Dermis lymphatic vessel endothelial cell (primary cell): ENCODE data around the gene ELAC2. TPM values are rescaled to one million over a fixed set of nuclear protein-coding genes. Genes with fewer than 3 reads are reported as not detected.

Experiments used
- total RNA-seq: library from RNA; depleted of rRNA; stranded (reverse); fragments of >200 nt; gene quantifications from 2 replicates; pipeline ENCODE4 v1.2.1, GENCODE V29; 2014

Gene ELAC2, protein sequence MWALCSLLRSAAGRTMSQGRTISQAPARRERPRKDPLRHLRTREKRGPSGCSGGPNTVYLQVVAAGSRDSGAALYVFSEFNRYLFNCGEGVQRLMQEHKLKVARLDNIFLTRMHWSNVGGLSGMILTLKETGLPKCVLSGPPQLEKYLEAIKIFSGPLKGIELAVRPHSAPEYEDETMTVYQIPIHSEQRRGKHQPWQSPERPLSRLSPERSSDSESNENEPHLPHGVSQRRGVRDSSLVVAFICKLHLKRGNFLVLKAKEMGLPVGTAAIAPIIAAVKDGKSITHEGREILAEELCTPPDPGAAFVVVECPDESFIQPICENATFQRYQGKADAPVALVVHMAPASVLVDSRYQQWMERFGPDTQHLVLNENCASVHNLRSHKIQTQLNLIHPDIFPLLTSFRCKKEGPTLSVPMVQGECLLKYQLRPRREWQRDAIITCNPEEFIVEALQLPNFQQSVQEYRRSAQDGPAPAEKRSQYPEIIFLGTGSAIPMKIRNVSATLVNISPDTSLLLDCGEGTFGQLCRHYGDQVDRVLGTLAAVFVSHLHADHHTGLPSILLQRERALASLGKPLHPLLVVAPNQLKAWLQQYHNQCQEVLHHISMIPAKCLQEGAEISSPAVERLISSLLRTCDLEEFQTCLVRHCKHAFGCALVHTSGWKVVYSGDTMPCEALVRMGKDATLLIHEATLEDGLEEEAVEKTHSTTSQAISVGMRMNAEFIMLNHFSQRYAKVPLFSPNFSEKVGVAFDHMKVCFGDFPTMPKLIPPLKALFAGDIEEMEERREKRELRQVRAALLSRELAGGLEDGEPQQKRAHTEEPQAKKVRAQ
- total RNA-seq: 56.7 and 78.0 TPM in 2 replicates

DNA sequence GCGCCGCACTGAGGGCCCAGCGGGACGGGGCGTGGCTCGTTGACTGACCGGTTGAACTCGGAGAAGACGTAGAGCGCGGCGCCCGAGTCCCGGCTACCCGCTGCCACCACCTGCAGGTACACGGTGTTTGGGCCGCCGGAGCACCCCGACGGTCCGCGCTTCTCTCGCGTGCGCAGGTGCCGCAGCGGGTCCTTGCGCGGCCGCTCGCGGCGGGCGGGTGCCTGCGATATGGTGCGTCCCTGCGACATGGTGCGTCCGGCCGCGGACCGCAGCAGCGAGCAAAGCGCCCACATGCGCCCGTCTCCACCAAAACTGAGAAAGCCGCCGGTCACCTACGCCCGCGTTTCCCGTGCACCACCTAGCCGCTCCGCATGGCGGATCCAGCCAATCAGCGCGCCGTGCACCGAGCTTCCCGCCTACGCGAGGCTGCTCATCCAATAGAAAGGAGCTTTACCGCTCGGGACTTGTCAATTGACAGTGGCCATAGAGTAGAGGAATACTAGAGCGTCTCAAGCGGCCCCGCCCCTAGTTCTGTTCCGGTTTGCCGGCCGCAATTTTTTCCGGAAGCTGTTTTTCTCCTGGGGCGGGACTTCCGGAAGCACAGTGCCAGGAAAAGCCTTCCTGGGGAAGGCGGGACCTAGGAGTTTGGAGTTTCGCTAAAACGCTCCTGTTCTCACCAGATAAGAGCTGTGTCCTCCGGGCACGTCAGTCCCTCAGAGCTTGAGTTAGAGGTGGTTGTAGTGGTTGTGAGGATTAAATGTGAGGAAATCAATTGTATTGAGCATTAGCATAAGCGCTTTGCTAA, at the start of gene ELAC2:
Gene ELAC2, minus strand, starts transcription at position 373 of the 805 bp plus-strand sequence. Its CDS starts 80 bp downstream, at position 293.

Other genes with a start within 250 kb of the ELAC2 start
- 0.43 and 0.65 TPM in 2 replicates for gene ARHGAP44, start 228.5 kb downstream of the ELAC2 start, total RNA-seq